HepG2 (cell line): Measurements from ENCODE around the gene CPNE4. TPM values are rescaled to one million over a fixed set of nuclear protein-coding genes. Genes with fewer than 3 reads are reported as not detected.

Source experiments
- ATAC-seq: fragments of 200-7000 bp; cut with Tn5 transposase; 3 replicates; pipeline ENCODE4 v1.9.1; 2020; ENCODE audit warnings: mild to moderate bottlenecking, moderate library complexity
- BruUV-seq: library from RNA; stranded (reverse); fragments of 400-500 nt; replicated peaks from 2 replicates; lab custom pipeline; 2021; lab: Mats Ljungman, UMichigan
- CTCF ChIA-PET: fragments of 300-600 bp; formaldehyde crosslinking; extraction: SDS; loops from one replicate; lab custom pipeline; 2021; ENCODE audit warnings: low total read pairs, inconsistent platforms, low intra/inter-chr PET ratio; lab: Yijun Ruan, JAX
- POLR2A ChIA-PET: fragments of 350-600 bp; sonication (Branson Sonifier 250); formaldehyde crosslinking; loops from one replicate; lab custom pipeline; 2020; ENCODE audit warnings: antibody characterized with exemption, inconsistent platforms; lab: Yijun Ruan, JAX
- DNase-seq: peaks from one replicate; pipeline ENCODE4 v3.0.0-alpha.2; 2015; ENCODE audit warnings: low spot score
- FAIRE-seq: peaks from 3 replicates; lab custom pipeline; 2011; peaks lifted over from hg19 to GRCh38; lab: Jason Lieb, UNC
- H2AFZ ChIP-seq: one replicate; pipeline ENCODE4 v1.6.1; 2011; ENCODE audit warnings: low read length, inconsistent platforms
- H3K27ac ChIP-seq: fragments of 300-600 bp; 3 replicates; pipeline ENCODE4 v1.8.0; 2011; ENCODE audit warnings: mixed run types, mild to moderate bottlenecking, mixed read lengths, low read length, inconsistent platforms; ENCODE audit not compliant: insufficient read depth; ENCODE audit errors: extremely low read length
- H3K27me3 ChIP-seq, 2 experiments: fragments of 200-600 bp in 1 of 2; 2 replicates in 1 of 2; 3 replicates in 1 of 2; pipeline versions ENCODE4 v1.6.0 to v1.8.0; 2011; ENCODE audit warnings: low read length in 2 of 2, mild to moderate bottlenecking in 2 of 2, moderate library complexity in 2 of 2, inconsistent platforms in 1 of 2; ENCODE audit not compliant: insufficient read depth in 2 of 2, control insufficient read depth in 1 of 2
- H3K36me3 ChIP-seq, 2 experiments: fragments of 200-600 bp in 1 of 2; replicated peaks in 1 of 2; 2 replicates in 1 of 2; 3 replicates in 1 of 2; pipeline versions ENCODE4 v1.5.1 to v1.8.0; 2011; ENCODE audit warnings: low read length in 2 of 2, inconsistent platforms in 1 of 2; ENCODE audit not compliant: insufficient read depth in 2 of 2, control insufficient read depth in 1 of 2
- H3K4me1 ChIP-seq: 2 replicates; pipeline ENCODE4 v1.5.1; 2012; ENCODE audit warnings: low read length, inconsistent platforms; ENCODE audit not compliant: insufficient read depth
- H3K4me2 ChIP-seq: 2 replicates; pipeline ENCODE4 v1.6.0; 2011; ENCODE audit warnings: low read depth, low read length, inconsistent platforms
- H3K4me3 ChIP-seq, 3 experiments: fragments of 200-600 bp in 1 of 3; sonication (generic), shearing (Covaris generic) in 1 of 3; replicated peaks in 1 of 3; 2 replicates each; pipeline ENCODE4 v1.5.1; 2011 to 2016; ENCODE audit warnings: low read length in 3 of 3, inconsistent platforms in 2 of 3, low read depth in 2 of 3, mild to moderate bottlenecking in 2 of 3, control low read depth in 1 of 3, mixed read lengths in 1 of 3; ENCODE audit not compliant: insufficient read depth in 1 of 3
- H3K79me2 ChIP-seq: one replicate; pipeline ENCODE4 v1.6.1; 2011; ENCODE audit warnings: low read length, inconsistent platforms; ENCODE audit not compliant: insufficient read depth
- H3K9ac ChIP-seq: 2 replicates; pipeline ENCODE4 v1.6.0; 2011; ENCODE audit warnings: mild to moderate bottlenecking, low read depth, low read length, inconsistent platforms; ENCODE audit not compliant: insufficient read depth
- H3K9me3 ChIP-seq: 2 replicates; pipeline ENCODE4 v1.5.1; 2012; ENCODE audit warnings: mild to moderate bottlenecking, low read length
- H4K20me1 ChIP-seq: 2 replicates; pipeline ENCODE4 v1.6.0; 2011; ENCODE audit warnings: inconsistent platforms, mild to moderate bottlenecking, low read length, moderate library complexity; ENCODE audit not compliant: insufficient read depth
- ELF4 ChIP-seq: sonication (generic); formaldehyde crosslinking; IDR thresholded peaks from 2 replicates; pipeline ENCODE4 v1.5.0; 2020; ENCODE audit warnings: missing genetic modification reagents, mild to moderate bottlenecking, moderate library complexity, borderline replicate concordance
- GMEB1 ChIP-seq: sonication (generic); formaldehyde crosslinking; IDR thresholded peaks from 2 replicates; pipeline ENCODE4 v1.5.1; 2020; ENCODE audit warnings: missing genetic modification reagents, mild to moderate bottlenecking, borderline replicate concordance
- KLF16 ChIP-seq, 2 experiments: sonication (generic) in 1 of 2; formaldehyde crosslinking in 1 of 2; IDR thresholded peaks; 2 replicates each; pipeline versions ENCODE4 v1.6.1 to v1.8.0; 2016 to 2023; ENCODE audit warnings: missing genetic modification reagents in 2 of 2, missing compliant biosample characterization in 1 of 2
- PAX8 ChIP-seq: sonication (generic); formaldehyde crosslinking; IDR thresholded peaks from 2 replicates; pipeline ENCODE4 v1.8.0; 2022; ENCODE audit warnings: mild to moderate bottlenecking, missing genetic modification reagents, borderline replicate concordance
- PITX1 ChIP-seq: sonication (generic); formaldehyde crosslinking; IDR thresholded peaks from 2 replicates; pipeline ENCODE4 v1.5.1; 2020; ENCODE audit warnings: mild to moderate bottlenecking, missing genetic modification reagents
- REPIN1 ChIP-seq: sonication (generic); formaldehyde crosslinking; IDR thresholded peaks from 2 replicates; pipeline ENCODE4 v1.8.0; 2022; ENCODE audit warnings: missing genetic modification reagents, low read depth, mild to moderate bottlenecking, borderline replicate concordance
- STAG1 ChIP-seq: sonication (generic); formaldehyde crosslinking; IDR thresholded peaks from 2 replicates; pipeline ENCODE4 v1.4.0; 2020; ENCODE audit warnings: missing genetic modification reagents
- ZBTB8A ChIP-seq: sonication (generic); formaldehyde crosslinking; IDR thresholded peaks from 2 replicates; pipeline ENCODE4 v1.4.0; 2020; ENCODE audit warnings: mild to moderate bottlenecking, low read depth, missing genetic modification reagents, borderline replicate concordance
- ZNF543 ChIP-seq: sonication (generic); formaldehyde crosslinking; IDR thresholded peaks from 2 replicates; pipeline ENCODE4 v1.4.0; 2020; ENCODE audit warnings: mild to moderate bottlenecking, missing genetic modification reagents
- WGBS: methylation state at CpG from one replicate; pipeline ENCODE4 v1.1.6; 2017; ENCODE audit warnings: low lambda C conversion rate; 5-methylcytosine and 5-hydroxymethylcytosine counted together
- in situ Hi-C: cut with HindIII; loops from 2 replicates; pipeline ENCODE4 v1.10.0; 2017; ENCODE audit warnings: low pct_unique_long_range_greater_than_20kb; ENCODE audit not compliant: extremely low pct_ligation_motif_present
- intact Hi-C: fragments of 100-400 bp; cut with micrococcal nuclease; formaldehyde crosslinking; loops from one replicate; pipeline ENCODE4 v1.10.0; 2022; ENCODE audit not compliant: unreplicated experiment
- polyA plus RNA-seq, 8 experiments: library from polyadenylated mRNA; depleted of rRNA in 3 of 8; stranded (reverse) in 7 of 8; unstranded in 1 of 8; fragments of >200 nt; fragmentation: Illumina TruSeq in 4 of 8; extraction: Trizol in 4 of 8; gene quantifications; 2 replicates each; pipeline versions ENCODE4 v1.2.1 to v1.2.3, GENCODE V29; 2011 to 2016; ENCODE audit warnings: low read depth in 4 of 8, missing spikeins in 1 of 8, mixed read lengths in 1 of 8; ENCODE audit not compliant: insufficient read depth in 1 of 8
- total RNA-seq, 5 experiments: library from RNA; depleted of rRNA; stranded (reverse); fragments of >200 nt; fragmentation: Illumina TruSeq; extraction: Trizol; gene quantifications; 2 replicates each; pipeline ENCODE4 v1.2.3, GENCODE V29; 2016; ENCODE audit warnings: low read depth in 1 of 5
- TF ChIP-seq, protein P1 (sequence below): sonication (generic); formaldehyde crosslinking; IDR thresholded peaks from 2 replicates; pipeline ENCODE4 v1.4.0; 2020; ENCODE audit warnings: missing genetic modification reagents, mild to moderate bottlenecking, borderline replicate concordance

The CPNE4 gene
- total and polyA plus RNA-seq, 2 of the 13 experiments (the other 11 are each of a cell fraction or from before 2014, with no cell fraction given), result not detected

- H3K4me3 ChIP-seq, result no peak overlapping the region
- H2AFZ ChIP-seq, result no peak overlapping the region
- POLR2A ChIA-PET, result no interaction called here
- DNase-seq, result no peak
- no peak overlapping the region for H3K27ac ChIP-seq
- 0 out of 5 replicates have a peak, but pooled peaks cover 0 to 4% of the 10 kb centered on the region in 2 experiments for H3K27me3 ChIP-seq
- intact Hi-C loops (no loop called here), in situ Hi-C loops (no loop called here)
- FAIRE-seq, result no peak
- H3K79me2 ChIP-seq, result no peaks in the 10 kb centered on the region
- no peak for ATAC-seq
- no peaks in the 10 kb centered on the region for H4K20me1 ChIP-seq
- CTCF ChIA-PET, result no interaction called here
- BruUV-seq, result no TSS peak
- no peak overlapping the region for H3K9ac ChIP-seq
- H3K9me3 ChIP-seq, result no peaks in the 10 kb centered on the region
- H3K4me1 ChIP-seq, result no peaks in the 10 kb centered on the region
- WGBS, result under 1% methylated on average over 3 of the region's 3 CpGs
- no peak overlapping the region for H3K4me2 ChIP-seq
- H3K36me3 ChIP-seq, result no peaks in the 10 kb centered on the region
- TF ChIP-seq ELF4 (no peak), PAX8 (CRISPR knock-in tag) (no peak), ZNF543 (CRISPR knock-in tag) (no peak)
- TF ChIP-seq, protein P1, sequence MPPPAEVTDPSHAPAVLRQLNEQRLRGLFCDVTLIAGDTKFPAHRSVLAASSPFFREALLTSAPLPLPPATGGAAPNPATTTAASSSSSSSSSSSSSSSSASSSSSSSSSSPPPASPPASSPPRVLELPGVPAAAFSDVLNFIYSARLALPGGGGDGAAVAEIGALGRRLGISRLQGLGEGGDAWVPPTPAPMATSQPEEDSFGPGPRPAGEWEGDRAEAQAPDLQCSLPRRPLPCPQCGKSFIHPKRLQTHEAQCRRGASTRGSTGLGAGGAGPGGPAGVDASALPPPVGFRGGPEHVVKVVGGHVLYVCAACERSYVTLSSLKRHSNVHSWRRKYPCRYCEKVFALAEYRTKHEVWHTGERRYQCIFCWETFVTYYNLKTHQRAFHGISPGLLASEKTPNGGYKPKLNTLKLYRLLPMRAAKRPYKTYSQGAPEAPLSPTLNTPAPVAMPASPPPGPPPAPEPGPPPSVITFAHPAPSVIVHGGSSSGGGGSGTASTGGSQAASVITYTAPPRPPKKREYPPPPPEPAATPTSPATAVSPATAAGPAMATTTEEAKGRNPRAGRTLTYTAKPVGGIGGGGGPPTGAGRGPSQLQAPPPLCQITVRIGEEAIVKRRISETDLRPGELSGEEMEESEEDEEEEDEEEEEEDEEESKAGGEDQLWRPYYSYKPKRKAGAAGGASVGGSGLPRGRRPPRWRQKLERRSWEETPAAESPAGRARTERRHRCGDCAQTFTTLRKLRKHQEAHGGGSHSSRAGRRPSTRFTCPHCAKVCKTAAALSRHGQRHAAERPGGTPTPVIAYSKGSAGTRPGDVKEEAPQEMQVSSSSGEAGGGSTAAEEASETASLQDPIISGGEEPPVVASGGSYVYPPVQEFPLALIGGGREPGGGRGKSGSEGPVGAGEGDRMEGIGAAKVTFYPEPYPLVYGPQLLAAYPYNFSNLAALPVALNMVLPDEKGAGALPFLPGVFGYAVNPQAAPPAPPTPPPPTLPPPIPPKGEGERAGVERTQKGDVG (CRISPR knock-in tag), result no peak
These were observed 227.0 kb downstream of the CPNE4 start for GRCh38 chr3:131807822-131808221.

- Histone ChIP-seq H4K20me1 (no peaks in the 10 kb centered on the region), H3K9ac (no peak overlapping the region), H3K9me3 (no peaks in the 10 kb centered on the region), H2AFZ (no peak overlapping the region), H3K4me2 (no peak overlapping the region), H3K4me1 (no peaks in the 10 kb centered on the region), H3K27me3 (peaks cover 0 to 4% of the 10 kb centered on the region in 2 experiments; a peak in 1 of 5 replicates), H3K79me2 (no peaks in the 10 kb centered on the region), H3K27ac (no peak overlapping the region), H3K36me3 (no peaks in the 10 kb centered on the region), H3K4me3 (no peak overlapping the region)
- ChIA-PET POLR2A (no interaction called here), CTCF (no interaction called here)
- WGBS, result 0% methylated on average over 4 of the region's 4 CpGs
- in situ Hi-C loops, result no loop called here
- BruUV-seq, result no TSS peak
- FAIRE-seq, result no peak
- no peak for ATAC-seq
- DNase-seq, result no peak
- intact Hi-C loops, result no loop called here
- TF ChIP-seq ZBTB8A (CRISPR knock-in tag), result no peak
- no peak for TF ChIP-seq STAG1
- TF ChIP-seq GMEB1 (CRISPR knock-in tag), result no peak
- no peak for TF ChIP-seq REPIN1 (CRISPR knock-in tag)
- no peak for TF ChIP-seq KLF16 (CRISPR knock-in tag; IDR thresholded peaks at IDR 0.05)
- TF ChIP-seq PITX1, result no peak
These were observed 228.1 kb downstream of the CPNE4 start for GRCh38 chr3:131806736-131807135.
